ENCODE results near the gene PDIA6. TPM values are rescaled to one million over a fixed set of nuclear protein-coding genes. Genes with fewer than 3 reads are reported as not detected.

Gene PDIA6
- total RNA-seq, 1 experiment from 2014 or later = 254 TPM

DNA sequence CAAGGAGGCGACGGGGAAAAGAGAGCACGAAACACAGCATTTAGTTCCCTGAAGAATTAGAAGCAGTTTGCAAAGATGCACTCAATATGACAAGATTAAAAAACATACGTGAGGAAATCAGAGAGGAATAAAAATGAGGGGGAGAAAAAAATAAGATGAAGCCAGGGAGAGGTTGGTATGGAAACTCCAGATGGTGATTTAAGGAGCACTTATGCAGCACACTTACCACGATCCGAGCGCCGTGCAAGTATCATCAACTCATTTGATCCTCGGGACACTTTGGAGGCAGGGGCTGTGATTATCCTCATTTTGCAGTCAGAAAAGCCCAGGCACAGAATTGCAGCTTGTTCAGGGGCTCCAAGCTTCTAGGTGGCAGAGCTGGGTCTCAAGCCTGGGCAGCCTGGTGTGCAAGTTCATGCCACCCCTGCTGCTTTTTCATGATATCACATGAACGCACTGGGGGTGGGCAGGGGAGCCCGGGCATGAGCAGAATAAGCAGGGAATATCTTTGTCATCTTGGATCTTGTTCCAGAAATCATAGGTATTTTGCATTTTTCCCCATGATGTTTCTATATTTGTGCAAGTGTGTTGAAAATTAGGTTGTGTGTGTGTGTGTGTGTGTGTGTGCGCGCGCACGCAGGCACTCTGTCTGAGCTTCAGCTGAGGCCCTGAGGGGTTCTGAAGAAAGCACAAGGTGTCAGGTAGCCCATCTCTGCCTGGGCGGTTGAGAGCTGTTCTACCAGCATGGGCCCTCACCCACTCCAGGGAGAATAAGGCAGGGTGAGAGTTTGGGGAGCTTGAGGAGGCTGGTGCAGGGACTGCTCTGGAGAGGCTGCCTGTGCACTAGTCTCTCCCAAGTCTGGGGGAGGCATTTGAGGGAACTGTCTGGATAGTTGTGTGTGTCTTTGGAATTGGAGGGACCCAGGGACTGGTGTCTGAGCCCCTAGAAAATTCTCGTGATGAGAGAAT is 25.0 kb upstream of the PDIA6 start:
- intact Hi-C loops (cut with micrococcal nuclease) = loop anchor here (10.0 kb wide), 2 partner anchors 197 to 627 kb away; partner anchors contain the start of gene E2F6
- Mint-ChIP-seq H3K27ac (ENCODE audit: low read depth, unreplicated experiment) (no peak overlapping the region), H3K4me1 (ENCODE audit: insufficient read depth, unreplicated experiment) (no peaks in the 10 kb centered on the region), H3K36me3 (ENCODE audit: insufficient read depth, unreplicated experiment) (no peaks in the 10 kb centered on the region), H3K9me3 (ENCODE audit: unreplicated experiment) (peaks cover 20% of the 10 kb centered on the region), H3K27me3 (ENCODE audit: insufficient read depth, unreplicated experiment) (peaks cover 28% of the 10 kb centered on the region), H3K4me3 (ENCODE audit: unreplicated experiment) (no peak overlapping the region)
- TF ChIP-seq, protein P1, sequence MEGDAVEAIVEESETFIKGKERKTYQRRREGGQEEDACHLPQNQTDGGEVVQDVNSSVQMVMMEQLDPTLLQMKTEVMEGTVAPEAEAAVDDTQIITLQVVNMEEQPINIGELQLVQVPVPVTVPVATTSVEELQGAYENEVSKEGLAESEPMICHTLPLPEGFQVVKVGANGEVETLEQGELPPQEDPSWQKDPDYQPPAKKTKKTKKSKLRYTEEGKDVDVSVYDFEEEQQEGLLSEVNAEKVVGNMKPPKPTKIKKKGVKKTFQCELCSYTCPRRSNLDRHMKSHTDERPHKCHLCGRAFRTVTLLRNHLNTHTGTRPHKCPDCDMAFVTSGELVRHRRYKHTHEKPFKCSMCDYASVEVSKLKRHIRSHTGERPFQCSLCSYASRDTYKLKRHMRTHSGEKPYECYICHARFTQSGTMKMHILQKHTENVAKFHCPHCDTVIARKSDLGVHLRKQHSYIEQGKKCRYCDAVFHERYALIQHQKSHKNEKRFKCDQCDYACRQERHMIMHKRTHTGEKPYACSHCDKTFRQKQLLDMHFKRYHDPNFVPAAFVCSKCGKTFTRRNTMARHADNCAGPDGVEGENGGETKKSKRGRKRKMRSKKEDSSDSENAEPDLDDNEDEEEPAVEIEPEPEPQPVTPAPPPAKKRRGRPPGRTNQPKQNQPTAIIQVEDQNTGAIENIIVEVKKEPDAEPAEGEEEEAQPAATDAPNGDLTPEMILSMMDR (IDR thresholded peaks at IDR 0.05; ENCODE audit: unreplicated experiment) = no peak
- ChIA-PET POLR2A (no interaction called here), CTCF (interaction anchor here (0.6 to 11.1 kb wide), 5 partner anchors 10 to 295 kb away, joined by 3 to 189 read pairs (median 3); a partner anchor contains a TSS)
- DNase-seq (ENCODE audit: unreplicated experiment) = no peak
- no TSS peak for BruUV-seq (replicated peaks)

DNA sequence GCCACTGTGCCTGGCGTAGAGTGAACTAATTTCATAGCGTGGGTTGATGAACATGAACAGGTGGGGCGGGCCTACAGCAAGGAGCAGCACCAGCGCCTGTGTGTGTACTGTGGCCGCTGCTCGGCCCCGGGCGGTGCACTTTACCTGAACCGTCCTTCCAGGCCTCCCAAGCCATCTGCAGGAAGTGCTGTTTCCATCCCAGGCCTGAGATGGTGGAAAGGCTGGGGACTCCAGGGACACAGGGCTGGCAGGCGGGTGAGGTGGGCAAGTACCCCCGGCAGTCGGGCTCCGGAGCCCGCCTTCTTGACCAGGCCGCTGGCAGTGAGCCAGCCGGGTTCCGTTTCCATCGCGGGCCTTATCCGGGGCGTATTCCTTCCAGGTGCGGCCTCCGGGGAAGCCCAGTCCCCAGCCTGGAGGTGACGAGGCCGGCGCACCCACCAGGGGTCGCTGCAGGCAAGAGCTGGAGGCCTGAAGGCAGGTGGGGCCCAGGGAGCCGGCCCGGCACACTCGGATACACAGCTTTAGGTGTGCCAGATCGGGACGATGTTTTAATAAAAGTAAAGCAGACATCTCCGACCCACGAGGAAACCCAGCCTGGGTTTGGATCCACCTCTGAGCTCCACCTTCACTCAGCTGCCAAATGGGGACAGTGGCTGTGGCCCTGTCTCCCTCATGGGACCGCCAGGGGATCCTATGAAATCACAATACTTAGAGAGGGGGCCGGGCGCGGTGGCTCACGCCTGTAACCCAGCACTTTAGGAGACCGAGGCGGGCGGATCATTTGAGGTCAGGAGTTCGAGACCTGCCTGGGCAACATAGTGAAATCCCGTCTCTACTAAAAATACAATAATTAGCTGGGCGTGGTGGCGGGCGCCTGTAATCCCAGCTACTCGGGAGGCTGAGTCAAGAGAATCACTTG is 22.7 kb upstream of the PDIA6 start:
- TF ChIP-seq, protein P1 (IDR thresholded peaks at IDR 0.05; ENCODE audit: unreplicated experiment) = peak; percentile 92
- intact Hi-C loops (cut with micrococcal nuclease) = loop anchor here (10.0 kb wide), 2 partner anchors 199 to 629 kb away; partner anchors contain the start of gene E2F6
- Mint-ChIP-seq H3K27ac (ENCODE audit: low read depth, unreplicated experiment) (no peak overlapping the region), H3K36me3 (ENCODE audit: insufficient read depth, unreplicated experiment) (no peaks in the 10 kb centered on the region), H3K4me1 (ENCODE audit: insufficient read depth, unreplicated experiment) (no peaks in the 10 kb centered on the region), H3K9me3 (ENCODE audit: unreplicated experiment) (peaks cover 8% of the 10 kb centered on the region), H3K27me3 (ENCODE audit: insufficient read depth, unreplicated experiment) (peaks cover 47% of the 10 kb centered on the region), H3K4me3 (ENCODE audit: unreplicated experiment) (no peak overlapping the region)
- no TSS peak for BruUV-seq (replicated peaks)
- ChIA-PET CTCF (interaction anchor here (0.5 to 11.1 kb wide), 31 partner anchors 9 to 1429 kb away, joined by 3 to 189 read pairs (median 4); a partner anchor contains a TSS), POLR2A (interaction anchor here (0.8 to 1.4 kb wide), 3 partner anchors 23 to 289 kb away, joined by 3 to 4 read pairs (median 4); partner anchors contain the start of gene PDIA6)
- DNase-seq (ENCODE audit: unreplicated experiment) = peak; percentile 70

DNA sequence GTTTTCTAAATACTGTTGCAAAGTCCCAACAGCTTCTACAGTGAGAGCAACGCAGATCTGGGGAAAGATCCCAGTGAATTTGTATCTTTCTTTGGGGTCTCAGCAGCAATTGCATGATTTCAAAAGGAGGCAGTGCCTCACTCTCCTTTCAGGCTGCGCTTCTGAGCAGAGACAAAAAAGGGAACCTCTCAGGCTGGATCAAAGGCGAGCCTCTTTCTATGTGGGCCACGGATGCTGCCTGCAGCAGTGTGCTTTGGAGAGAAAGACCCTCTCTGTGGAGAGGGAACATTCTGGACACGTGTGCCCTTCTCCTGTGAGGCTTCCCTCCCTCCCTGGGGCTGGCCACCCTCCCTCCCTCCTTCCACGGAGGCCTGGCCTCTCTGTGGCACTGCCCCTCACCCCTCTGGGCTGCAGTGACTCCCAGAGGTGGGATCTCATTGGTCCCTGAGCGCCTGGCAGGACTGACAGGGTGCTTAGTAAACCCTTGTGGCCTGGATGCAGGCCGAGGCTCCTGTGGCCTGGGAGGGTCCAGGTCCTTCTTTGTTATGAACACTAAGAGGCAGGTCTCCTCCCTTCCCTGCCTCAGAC is 21.6 kb upstream of the PDIA6 start:
- H3K36me3 Mint-ChIP-seq (ENCODE audit: insufficient read depth, unreplicated experiment) = no peaks in the 10 kb centered on the region
- ChIA-PET POLR2A (no interaction called here), CTCF (interaction anchor here (0.6 to 11.1 kb wide), 8 partner anchors 9 to 358 kb away, joined by 3 to 189 read pairs (median 20); a partner anchor contains a TSS)
- H3K4me1 Mint-ChIP-seq (ENCODE audit: insufficient read depth, unreplicated experiment) = no peaks in the 10 kb centered on the region
- BruUV-seq (replicated peaks) = no TSS peak
- no peak overlapping the region for H3K27ac Mint-ChIP-seq (ENCODE audit: low read depth, unreplicated experiment)
- DNase-seq (ENCODE audit: unreplicated experiment) = no peak
- TF ChIP-seq, protein P1 (IDR thresholded peaks at IDR 0.05; ENCODE audit: unreplicated experiment) = no peak
- intact Hi-C loops (cut with micrococcal nuclease) = loop anchor here (5.0 to 10.0 kb wide), 3 partner anchors 201 to 748 kb away; partner anchors contain the start of gene E2F6
- H3K4me3 Mint-ChIP-seq (ENCODE audit: unreplicated experiment) = no peak overlapping the region
- peaks cover 58% of the 10 kb centered on the region for H3K27me3 Mint-ChIP-seq (ENCODE audit: insufficient read depth, unreplicated experiment)
- H3K9me3 Mint-ChIP-seq (ENCODE audit: unreplicated experiment) = no peaks in the 10 kb centered on the region

All from MCF 10A (cell line).